Keratinocyte (primary cell): ENCODE measurements around the gene ZKSCAN1. TPM values are rescaled to one million over a fixed set of nuclear protein-coding genes. Genes with fewer than 3 reads are reported as not detected.
A peak's percentile ranks its signal among the peaks of the same experiment; 100 is the strongest.
"Not testable (repeated sequence)": the region's sequence is repeated elsewhere in the genome, so short reads cannot be mapped to it uniquely, and the experiment has no call there.

ENCODE experiments used
- DNase-seq: peaks from one replicate; pipeline ENCODE4 v3.0.0-alpha.2; 2011; ENCODE audit warnings: low read depth, missing footprints, low spot score
- FAIRE-seq: peaks from 2 replicates; lab custom pipeline; 2011; peaks lifted over from hg19 to GRCh38; lab: Jason Lieb, UNC
- H2AFZ ChIP-seq: 2 replicates; pipeline ENCODE4 v1.6.0; 2012; ENCODE audit warnings: low read length, control low read depth, inconsistent platforms; ENCODE audit not compliant: control insufficient read depth
- H3K27ac ChIP-seq: 2 replicates; pipeline ENCODE4 v1.5.1; 2011; ENCODE audit warnings: low read length; ENCODE audit not compliant: control insufficient read depth, insufficient read depth
- H3K27me3 ChIP-seq: 3 replicates; pipeline ENCODE4 v1.6.0; 2011; ENCODE audit warnings: low read length; ENCODE audit not compliant: control insufficient read depth, insufficient read depth; ENCODE audit errors: extremely low read depth
- H3K36me3 ChIP-seq, 2 experiments: 2 replicates in 1 of 2; 3 replicates in 1 of 2; pipeline ENCODE4 v1.5.1; 2011; ENCODE audit warnings: low read length in 2 of 2, mild to moderate bottlenecking in 1 of 2; ENCODE audit not compliant: control insufficient read depth in 2 of 2, insufficient read depth in 2 of 2; ENCODE audit errors: extremely low read depth in 1 of 2
- H3K4me1 ChIP-seq: 3 replicates; pipeline ENCODE4 v1.5.1; 2011; ENCODE audit warnings: low read length; ENCODE audit not compliant: control insufficient read depth, insufficient read depth; ENCODE audit errors: extremely low read depth
- H3K4me2 ChIP-seq: 3 replicates; pipeline ENCODE4 v1.6.0; 2011; ENCODE audit warnings: low read depth, low read length; ENCODE audit not compliant: control insufficient read depth, insufficient read depth; ENCODE audit errors: extremely low read depth
- H3K4me3 ChIP-seq, 3 experiments: fragments of 200-600 bp in 1 of 3; sonication (generic) in 1 of 3; 2 replicates in 2 of 3; 3 replicates in 1 of 3; pipeline ENCODE4 v1.5.1; 2011 to 2016; ENCODE audit warnings: low read length in 3 of 3, mild to moderate bottlenecking in 3 of 3, control low read depth in 2 of 3, inconsistent platforms in 1 of 3, low read depth in 1 of 3, mixed read lengths in 1 of 3, mixed run types in 1 of 3, moderate library complexity in 1 of 3; ENCODE audit not compliant: control insufficient read depth in 2 of 3, insufficient read depth in 2 of 3; ENCODE audit errors: extremely low read depth in 1 of 3
- H3K79me2 ChIP-seq: 2 replicates; pipeline ENCODE4 v1.6.0; 2012; ENCODE audit warnings: low read length; ENCODE audit not compliant: control insufficient read depth, insufficient read depth
- H3K9ac ChIP-seq: 3 replicates; pipeline ENCODE4 v1.6.0; 2011; ENCODE audit warnings: low read length; ENCODE audit not compliant: control insufficient read depth, insufficient read depth; ENCODE audit errors: extremely low read depth
- H3K9me1 ChIP-seq: 3 replicates; pipeline ENCODE4 v1.6.0; 2011; ENCODE audit warnings: low read length; ENCODE audit not compliant: control insufficient read depth, insufficient read depth; ENCODE audit errors: extremely low read depth
- H3K9me3 ChIP-seq: 2 replicates; pipeline ENCODE4 v1.5.1; 2012; ENCODE audit warnings: low read depth, low read length; ENCODE audit not compliant: control insufficient read depth
- H4K20me1 ChIP-seq: 3 replicates; pipeline ENCODE4 v1.6.0; 2011; ENCODE audit warnings: low read length; ENCODE audit not compliant: control insufficient read depth, insufficient read depth; ENCODE audit errors: extremely low read depth
- CTCF ChIP-seq, 3 experiments: IDR thresholded peaks in 1 of 3; conservative IDR thresholded peaks in 1 of 3; optimal IDR thresholded peaks in 1 of 3; 2 replicates in 2 of 3; 3 replicates in 1 of 3; pipeline versions ENCODE3 to v1.5.1; 2011; ENCODE audit warnings: low read length in 3 of 3, mild to moderate bottlenecking in 3 of 3, moderate library complexity in 2 of 3, control low read depth in 1 of 3, inconsistent platforms in 1 of 3; ENCODE audit not compliant: insufficient read depth in 2 of 3; ENCODE audit errors: extremely low read depth in 1 of 3
- EZH2 ChIP-seq: IDR thresholded peaks from one replicate; pipeline ENCODE4 v1.6.1; 2012; ENCODE audit warnings: inconsistent platforms, mild to moderate bottlenecking, low read length, moderate library complexity
- dilution Hi-C: fragments of 300-500 bp; cut with MboI; formaldehyde crosslinking; loops from one replicate; pipeline ENCODE4 v1.7.0; 2020; ENCODE audit warnings: low sequenced_read_pairs; ENCODE audit not compliant: extremely low pct_ligation_motif_present
- polyA minus RNA-seq, 3 experiments: library from RNA; depleted of rRNA, polyadenylated mRNA; stranded (reverse); fragments of >200 nt; gene quantifications; 1 replicate in 1 of 3; 2 replicates in 1 of 3; 3 replicates in 1 of 3; pipeline ENCODE4 v1.2.3, GENCODE V29; 2011
- polyA plus RNA-seq, 5 experiments: library from polyadenylated mRNA; depleted of rRNA in 3 of 5; stranded (reverse) in 3 of 5; stranded (forward) in 1 of 5; unstranded in 1 of 5; fragments of >200 nt; gene quantifications; 1 replicate in 1 of 5; 2 replicates in 3 of 5; 3 replicates in 1 of 5; pipeline versions ENCODE4 v1.2.1 to v1.2.3, GENCODE V29; 2011 to 2012; ENCODE audit warnings: missing spikeins in 2 of 5, low read depth in 1 of 5, low replicate concordance in 1 of 5

The ZKSCAN1 gene
- 20.6 to 26.8 TPM (median 24.7 TPM) in 3 replicates for polyA plus RNA-seq
- 33.7 TPM for polyA plus RNA-seq (2011; ENCODE audit: low read depth)
- 11.4 and 17.7 TPM in 2 replicates for polyA plus RNA-seq (2011; cell fraction: cytosol; rRNA removed)
- 42.4 and 44.4 TPM in 2 replicates for polyA plus RNA-seq (2011; cell fraction: nucleus; rRNA removed)
- 15.8 and 17.2 TPM in 2 replicates for polyA plus RNA-seq (2012; ENCODE audit: low replicate concordance)
- polyA minus RNA-seq = 56.7 to 102 TPM (median 80.9 TPM) in 3 replicates
- polyA minus RNA-seq (2011; cell fraction: cytosol; rRNA and poly(A)+ RNA removed) = 35.7 TPM
- 37.1 and 63.7 TPM in 2 replicates for polyA minus RNA-seq (2011; cell fraction: nucleus; rRNA and poly(A)+ RNA removed)

- peak within 1 kb of the TSS; percentile 87 to 100 (median 97) for H3K4me3 ChIP-seq
- H3K27ac ChIP-seq = peak within 1 kb of the TSS; percentile 91
- no peaks in the 10 kb centered on the region for H3K9me1 ChIP-seq
- dilution Hi-C loops = no loop called here
- FAIRE-seq (peak; percentile 20), DNase-seq (peak; percentile 73)
- H3K9ac ChIP-seq = peak within 1 kb of the TSS; percentile 97
- peaks cover 51% of the 10 kb centered on the region for H3K79me2 ChIP-seq
- no peaks in the 10 kb centered on the region for H4K20me1 ChIP-seq
- H3K9me3 ChIP-seq = no peaks in the 10 kb centered on the region
- H3K27me3 ChIP-seq = no peaks in the 10 kb centered on the region
- TF ChIP-seq EZH2 (no peak), CTCF (optimal IDR thresholded peaks at IDR 0.05 in 1 of 3, IDR thresholded peaks at IDR 0.05 in 1 of 3, conservative IDR thresholded peaks at IDR 0.05 in 1 of 3; ENCODE audit: extremely low read depth in 1 of 3, insufficient read depth in 2 of 3, low read length in 3 of 3) (no peak)
- peaks cover 6 to 7% of the 10 kb centered on the region in 2 experiments for H3K36me3 ChIP-seq
- H2AFZ ChIP-seq = peak within 1 kb of the TSS; percentile 91
- H3K4me1 ChIP-seq = peaks cover 32% of the 10 kb centered on the region
- peak within 1 kb of the TSS; percentile 82 for H3K4me2 ChIP-seq
Observed at GRCh38 chr7:100015232-100016214, at the start of gene ZKSCAN1. ZKSCAN1 (plus strand) TSS chr7:100015596; CDS start chr7:100023507, 7,911 bp downstream.

- Histone ChIP-seq H3K79me2 (no peaks in the 10 kb centered on the region), H3K27me3 (no peaks in the 10 kb centered on the region), H3K9ac (no peak overlapping the region), H3K27ac (no peak overlapping the region), H4K20me1 (no peaks in the 10 kb centered on the region), H3K9me1 (no peaks in the 10 kb centered on the region), H2AFZ (no peak overlapping the region), H3K9me3 (no peaks in the 10 kb centered on the region), H3K4me1 (no peaks in the 10 kb centered on the region), H3K4me2 (no peak overlapping the region), H3K4me3 (no peak overlapping the region), H3K36me3 (no peaks in the 10 kb centered on the region)
- TF ChIP-seq CTCF (optimal IDR thresholded peaks at IDR 0.05 in 1 of 3, IDR thresholded peaks at IDR 0.05 in 1 of 3, conservative IDR thresholded peaks at IDR 0.05 in 1 of 3; ENCODE audit: extremely low read depth in 1 of 3, insufficient read depth in 2 of 3, low read length in 3 of 3) (no peak), EZH2 (no peak)
- FAIRE-seq (no peak), DNase-seq (no peak)
- dilution Hi-C loops = no loop called here
Observed at GRCh38 chr7:99969298-99969697, 46.1 kb upstream of the ZKSCAN1 start.

GRCh38 chr7:99969813-99970212 lies 45.6 kb upstream of the ZKSCAN1 start:
- H3K27me3 ChIP-seq, H3K4me3 ChIP-seq, H3K36me3 ChIP-seq, H3K4me2 ChIP-seq, H2AFZ ChIP-seq, dilution Hi-C loops, H4K20me1 ChIP-seq, H3K9ac ChIP-seq, H3K79me2 ChIP-seq, FAIRE-seq, DNase-seq, H3K27ac ChIP-seq, H3K9me3 ChIP-seq, H3K4me1 ChIP-seq, H3K9me1 ChIP-seq: not testable (repeated sequence)
